GM20431 (cell line): ENCODE results near the gene HILPDA.
"Not testable (repeated sequence)": the region's sequence is repeated elsewhere in the genome, so short reads cannot be mapped to it uniquely, and the experiment has no call there.

Experiments
- in situ Hi-C: fragments of 300-500 bp; cut with MseI, MboI; formaldehyde crosslinking; loops from one replicate; pipeline ENCODE4 v1.15.0; 2020; ENCODE audit warnings: low sequenced_read_pairs; ENCODE audit not compliant: unreplicated experiment

Gene HILPDA

DNA sequence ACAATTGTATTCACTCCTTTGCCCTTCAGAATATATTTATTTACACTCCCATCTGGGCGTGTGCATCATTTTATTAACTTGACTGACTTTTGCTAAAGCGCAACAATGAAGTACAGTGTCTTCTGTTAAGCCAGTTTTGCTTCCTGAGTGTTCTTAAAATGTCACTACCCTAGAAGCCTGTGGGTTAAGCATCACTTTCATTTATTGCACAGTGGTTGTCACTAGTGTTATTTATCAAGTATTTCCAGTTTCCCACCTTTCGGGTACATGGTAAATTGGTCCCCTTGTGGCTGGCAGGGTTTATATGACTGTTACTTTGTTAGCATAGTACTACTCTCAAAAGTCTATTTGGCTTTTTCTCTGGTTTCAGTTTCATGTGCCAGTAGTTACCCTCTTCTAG is 3.3 kb downstream of the HILPDA start:
- in situ Hi-C loops = no loop called here

DNA sequence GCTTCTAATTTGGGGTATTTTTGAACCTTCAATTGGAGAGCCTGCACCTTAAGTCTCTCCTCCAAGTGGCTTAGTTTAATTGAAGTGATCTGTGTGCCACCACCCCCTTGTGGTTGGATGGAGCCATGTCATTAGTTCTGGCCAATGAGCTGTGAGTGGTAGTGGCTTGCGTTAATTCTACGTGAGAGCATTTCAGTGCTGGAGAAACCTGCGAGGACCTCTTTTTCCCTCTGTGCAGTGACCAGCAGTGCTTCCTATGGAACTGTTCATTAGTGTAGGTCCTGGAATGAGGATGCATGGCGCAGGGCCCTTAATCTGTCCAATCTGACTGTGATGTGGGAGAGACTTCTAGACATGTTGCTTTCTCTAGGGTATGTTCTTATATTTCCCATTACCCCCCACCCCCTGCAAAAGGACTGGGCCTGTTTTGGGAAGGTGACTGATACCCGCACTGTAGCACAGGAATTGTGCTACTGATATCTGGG is 3.8 kb downstream of the HILPDA start:
- in situ Hi-C loops = no loop called here

- in situ Hi-C loops = no loop called here
Measured at GRCh38 chr7:128462460-128462859, 6.8 kb downstream of the HILPDA start.

GRCh38 chr7:128463345-128463744 is 7.7 kb downstream of the HILPDA start:
- in situ Hi-C loops = not testable (repeated sequence)

GRCh38 chr7:128463933-128464332 is 8.3 kb downstream of the HILPDA start:
- in situ Hi-C loops = not testable (repeated sequence)

DNA sequence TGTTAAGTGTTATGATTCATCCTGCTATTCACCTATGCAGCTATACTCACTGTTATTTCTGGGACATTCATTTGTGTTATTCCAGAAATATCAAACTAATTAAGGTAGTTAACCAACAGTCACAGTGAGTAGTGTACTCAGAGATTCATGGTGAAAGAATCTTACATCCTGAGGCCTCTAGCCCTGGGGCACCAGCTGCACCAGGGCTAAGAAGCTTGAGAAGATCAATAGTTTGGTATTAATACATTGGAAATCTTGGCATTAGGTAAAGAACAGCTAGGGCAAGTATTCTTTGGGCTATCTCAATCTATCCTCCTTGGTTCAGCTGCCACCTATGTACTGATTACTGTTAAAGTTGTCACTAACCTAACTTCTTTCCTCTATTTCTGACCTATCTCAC is 11.2 kb downstream of the HILPDA start:
- in situ Hi-C loops = not testable (repeated sequence)

DNA sequence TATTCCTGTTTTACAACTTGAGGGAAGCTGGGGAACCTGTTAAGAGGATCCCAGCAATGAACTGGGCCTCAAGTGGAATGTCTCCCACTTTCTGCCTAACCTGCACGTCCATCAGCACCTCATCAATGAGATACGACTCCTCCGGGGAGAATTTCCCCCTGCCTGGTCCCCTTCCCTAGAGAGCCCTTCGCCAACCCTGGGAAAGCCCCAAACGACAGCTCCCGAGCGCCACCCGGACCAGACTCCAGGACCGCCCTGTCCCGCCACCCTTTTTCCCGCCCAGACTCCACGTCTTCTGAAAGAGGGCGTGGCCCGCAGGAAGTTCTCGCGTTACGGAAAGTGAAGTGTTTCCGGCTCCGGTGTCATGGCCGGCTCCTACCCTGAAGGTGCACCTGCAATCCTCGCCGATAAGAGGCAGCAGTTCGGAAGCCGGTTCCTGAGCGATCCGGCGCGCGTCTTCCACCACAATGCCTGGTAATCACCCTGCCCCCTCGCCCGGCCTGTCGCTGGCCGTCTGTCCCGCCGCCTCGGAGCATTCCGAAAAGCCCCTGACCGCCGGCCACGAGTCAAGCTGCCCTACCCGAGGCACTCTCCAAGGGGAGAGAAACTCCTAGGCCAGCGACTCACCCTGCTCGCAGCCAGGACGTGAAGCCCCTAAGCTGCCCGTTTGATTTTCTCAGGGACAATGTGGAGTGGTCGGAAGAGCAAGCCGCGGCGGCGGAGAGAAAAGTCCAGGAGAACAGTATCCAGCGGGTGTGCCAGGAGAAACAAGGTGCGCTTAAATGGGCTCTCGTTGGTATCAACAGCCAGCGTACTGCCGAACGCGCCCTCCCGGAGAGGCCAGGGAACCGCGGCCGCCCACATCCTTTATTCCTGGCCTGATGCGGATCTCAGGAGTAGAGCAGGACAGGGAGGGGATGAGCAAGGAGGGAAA is 21.0 kb downstream of the HILPDA start, which contains the start of gene METTL2B:
Gene METTL2B, plus strand, starts transcription at position 347 of the 934 bp plus-strand sequence. Its CDS starts 18 bp downstream, at position 365.
- in situ Hi-C loops = not testable (repeated sequence)

- in situ Hi-C loops = not testable (repeated sequence)
Measured at GRCh38 chr7:128477336-128477690, 21.6 kb downstream of the HILPDA start.

DNA sequence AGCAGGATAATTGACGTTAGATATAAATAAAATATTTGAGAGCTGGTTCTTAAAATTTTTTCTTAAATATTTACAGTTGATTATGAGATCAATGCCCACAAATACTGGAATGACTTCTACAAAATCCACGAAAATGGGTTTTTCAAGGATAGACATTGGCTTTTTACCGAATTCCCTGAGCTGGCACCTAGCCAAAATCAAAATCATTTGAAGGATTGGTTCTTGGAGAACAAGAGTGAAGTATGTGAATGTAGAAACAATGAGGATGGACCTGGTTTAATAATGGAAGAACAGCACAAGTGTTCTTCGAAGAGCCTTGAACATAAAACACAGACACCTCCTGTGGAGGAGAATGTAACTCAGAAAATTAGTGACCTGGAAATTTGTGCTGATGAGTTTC is 23.4 kb downstream of the HILPDA start:
- in situ Hi-C loops = not testable (repeated sequence)

DNA sequence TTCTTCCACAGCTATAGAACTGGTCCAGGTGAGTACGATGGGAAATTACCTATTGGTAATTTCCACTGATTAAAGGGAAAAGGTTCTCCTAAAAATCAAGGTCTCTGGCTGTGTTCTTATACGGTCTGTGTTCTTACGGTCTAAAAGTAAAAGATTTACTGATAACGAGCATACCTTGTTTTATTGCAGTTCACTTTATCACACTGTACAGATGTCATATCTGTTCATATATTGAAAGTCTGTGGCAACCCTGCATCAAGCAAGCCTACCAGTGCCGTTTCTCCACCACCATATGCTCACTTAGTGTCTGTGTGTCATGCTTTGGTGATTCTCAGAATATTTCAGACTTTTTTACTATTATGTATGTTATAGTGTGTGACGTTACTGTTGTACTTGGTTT is 32.5 kb downstream of the HILPDA start:
- in situ Hi-C loops = not testable (repeated sequence)

DNA sequence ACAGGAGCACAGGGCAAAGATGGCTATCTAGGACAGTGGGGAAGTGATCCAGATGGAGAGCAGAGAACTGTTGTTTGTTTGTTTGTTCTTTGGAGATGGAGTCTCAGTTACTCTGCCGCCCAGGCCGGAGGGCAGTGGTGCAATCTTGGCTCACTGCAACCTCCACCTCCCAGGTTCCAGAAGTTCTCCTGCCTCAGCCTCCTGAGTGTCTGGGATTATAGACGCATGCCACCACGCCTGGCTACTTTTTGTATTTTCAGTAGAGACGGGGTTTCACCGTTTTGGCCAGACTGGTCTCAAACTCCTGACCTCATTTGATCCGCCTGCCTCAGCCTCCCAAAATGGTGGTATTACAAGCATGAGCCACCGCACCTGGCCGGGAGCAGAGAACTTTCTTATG is 41.7 kb downstream of the HILPDA start:
- in situ Hi-C loops = no loop called here

DNA sequence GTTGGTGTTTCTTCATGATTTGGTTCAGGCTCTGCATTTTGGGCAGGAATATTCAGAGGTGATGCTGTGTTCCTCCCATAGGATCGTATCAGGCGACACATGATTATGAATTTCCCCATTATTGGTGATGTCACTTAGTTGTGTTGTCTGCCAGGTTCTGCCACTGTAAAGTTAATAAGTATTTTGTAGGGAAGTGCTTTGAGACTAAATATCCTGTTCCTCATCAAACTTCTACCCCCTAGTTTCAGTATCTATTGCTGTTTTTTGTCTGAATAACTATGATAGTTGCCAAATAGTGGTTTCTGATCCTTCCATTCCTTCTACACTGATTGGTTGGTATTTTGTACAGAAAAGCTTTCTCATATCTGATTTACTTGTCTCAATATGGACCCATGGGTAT is 49.7 kb downstream of the HILPDA start:
- in situ Hi-C loops = not testable (repeated sequence)

GRCh38 chr7:128506819-128507218 is 51.1 kb downstream of the HILPDA start:
- in situ Hi-C loops = not testable (repeated sequence)

DNA sequence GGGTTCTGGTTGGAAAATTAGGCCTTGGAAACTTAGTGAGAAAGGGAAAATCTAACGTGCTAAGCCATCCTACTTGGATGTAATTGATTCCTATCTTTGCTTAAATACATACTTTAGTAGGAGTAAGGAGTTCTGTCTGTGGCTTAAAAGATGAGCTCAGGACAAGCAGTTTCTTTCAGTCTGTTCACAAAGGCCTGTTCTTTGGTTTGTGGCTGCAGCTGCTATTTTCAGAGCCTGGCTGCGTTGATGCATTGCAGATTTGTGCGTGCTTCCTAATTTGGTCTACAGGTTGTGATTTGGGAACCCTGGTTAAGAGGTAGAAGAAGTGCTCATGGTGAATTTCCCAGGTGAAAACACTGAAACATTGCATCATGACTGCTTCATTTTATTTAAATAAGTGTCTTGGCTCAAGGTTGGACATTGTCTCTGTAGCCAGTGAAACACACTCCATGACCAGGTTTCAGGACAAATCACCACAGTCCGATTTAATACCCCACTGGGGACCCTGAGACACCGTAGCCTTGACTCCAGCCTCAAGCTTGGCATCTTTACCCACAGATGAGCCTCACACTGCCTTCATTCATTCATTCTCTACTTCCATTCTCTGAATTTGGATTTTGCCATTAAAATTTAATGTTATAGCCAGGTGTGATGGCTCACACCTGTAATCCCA is 51.8 kb downstream of the HILPDA start:
- in situ Hi-C loops = not testable (repeated sequence)
